Smooth muscle cell (in vitro differentiated cells): ENCODE measurements around the gene ATXN1. TPM values are rescaled to one million over a fixed set of nuclear protein-coding genes. Genes with fewer than 3 reads are reported as not detected.

Experiments used
- DNase-seq: peaks from one replicate; lab custom pipeline; 2025; ENCODE audit not compliant: unreplicated experiment; lab: John Stamatoyannopoulos, UW
- H2AFZ ChIP-seq: fragments of 200-600 bp; sonication (generic); 2 replicates; pipeline ENCODE4 v1.6.0; 2016; ENCODE audit warnings: antibody characterized with exemption, low read depth, mild to moderate bottlenecking
- H3F3A ChIP-seq: fragments of 200-600 bp; sonication (generic); 2 replicates; pipeline ENCODE4 v1.6.0; 2017; ENCODE audit warnings: antibody characterized with exemption, low read depth
- H3K27ac ChIP-seq: fragments of 200-600 bp; sonication (generic); 2 replicates; pipeline ENCODE4 v1.5.1; 2016; ENCODE audit warnings: low read depth, mild to moderate bottlenecking
- H3K27me3 ChIP-seq: fragments of 200-600 bp; sonication (generic); 2 replicates; pipeline ENCODE4 v1.6.1; 2016; ENCODE audit warnings: low read depth, mild to moderate bottlenecking
- H3K36me3 ChIP-seq: fragments of 200-600 bp; sonication (generic); 2 replicates; pipeline ENCODE4 v1.5.1; 2016; ENCODE audit warnings: low read depth
- H3K4me1 ChIP-seq: fragments of 200-600 bp; sonication (generic); 2 replicates; pipeline ENCODE4 v1.5.1; 2016; ENCODE audit warnings: low read depth
- H3K4me2 ChIP-seq: fragments of 200-600 bp; sonication (generic); 2 replicates; pipeline ENCODE4 v1.6.0; 2016; ENCODE audit warnings: mild to moderate bottlenecking
- H3K4me3 ChIP-seq: fragments of 200-600 bp; sonication (generic); 2 replicates; pipeline ENCODE4 v1.5.1; 2016; ENCODE audit warnings: mild to moderate bottlenecking
- H3K79me2 ChIP-seq: fragments of 200-600 bp; sonication (generic); 2 replicates; pipeline ENCODE4 v1.6.0; 2016; ENCODE audit warnings: low read depth, mild to moderate bottlenecking
- H3K9ac ChIP-seq: fragments of 200-600 bp; sonication (generic); 2 replicates; pipeline ENCODE4 v1.6.0; 2016; ENCODE audit warnings: low read depth
- H3K9me3 ChIP-seq: fragments of 200-600 bp; sonication (generic); replicated peaks from 2 replicates; pipeline ENCODE4 v1.5.1; 2016; ENCODE audit warnings: low read depth
- H4K20me1 ChIP-seq: fragments of 200-600 bp; sonication (generic); 2 replicates; pipeline ENCODE4 v1.6.0; 2016; ENCODE audit warnings: low read depth
- CTCF ChIP-seq: fragments of 200-600 bp; sonication (generic); IDR thresholded peaks from 2 replicates; pipeline ENCODE4 v1.5.1; 2017; ENCODE audit warnings: borderline replicate concordance, mild to moderate bottlenecking, antibody characterized with exemption; ENCODE audit not compliant: insufficient read depth, poor library complexity, severe bottlenecking
- WGBS: methylation state at CpG from one replicate; pipeline ENCODE4 v1.1.7; 2016; ENCODE audit warnings: low lambda C conversion rate; 5-methylcytosine and 5-hydroxymethylcytosine counted together
- polyA plus RNA-seq: library from polyadenylated mRNA; unstranded; fragments of >200 nt; fragmentation: Nextera tagmentation; extraction: Ambion mirVana; gene quantifications from 2 replicates; pipeline ENCODE4 v1.2.1, GENCODE V29; 2016
- total RNA-seq: library from RNA; depleted of rRNA; stranded (reverse); fragments of >200 nt; gene quantifications from 2 replicates; pipeline ENCODE4 v1.2.3, GENCODE V29; 2014

Gene ATXN1
- total and polyA plus RNA-seq, 2 experiments from 2014 or later, result 17.9 to 40.6 TPM

- Histone ChIP-seq H3K79me2 (peaks cover 4% of the 10 kb centered on the region), H3F3A (peaks cover 31% of the 10 kb centered on the region), H3K4me1 (peaks cover 5% of the 10 kb centered on the region), H2AFZ (no peak overlapping the region), H3K27ac (peak overlapping the region; percentile 92), H3K4me3 (no peak overlapping the region), H3K4me2 (peak overlapping the region; percentile 55), H3K9ac (peak overlapping the region; percentile 61), H3K36me3 (no peaks in the 10 kb centered on the region), H3K27me3 (no peaks in the 10 kb centered on the region), H3K9me3 (no peaks in the 10 kb centered on the region), H4K20me1 (peaks cover 97% of the 10 kb centered on the region)
- WGBS, result 95% methylated on average over 8 of the region's 8 CpGs
- DNase-seq, result no peak
- no peak for TF ChIP-seq CTCF
Measured at GRCh38 chr6:16318953-16319720, 442.1 kb downstream of the ATXN1 start.

GRCh38 chr6:16318538-16318937, 442.7 kb downstream of the ATXN1 start:
- Histone ChIP-seq H3K4me1 (peaks cover 5% of the 10 kb centered on the region), H3K9ac (peak overlapping the region; percentile 61)
- DNase-seq, result no peak

GRCh38 chr6:16316741-16317251, 444.5 kb downstream of the ATXN1 start:
- H3K36me3 ChIP-seq, result no peaks in the 10 kb centered on the region
- DNase-seq, result no peak

More at GRCh38 chr6:16318538-16318937, 442.7 kb downstream of the ATXN1 start:
- Histone ChIP-seq H3K27me3 (no peaks in the 10 kb centered on the region), H3F3A (peaks cover 29% of the 10 kb centered on the region), H3K36me3 (no peaks in the 10 kb centered on the region), H3K79me2 (peaks cover 6% of the 10 kb centered on the region), H3K4me3 (no peak overlapping the region), H4K20me1 (peaks cover 95% of the 10 kb centered on the region), H3K27ac (peak overlapping the region; percentile 92), H3K4me2 (peak overlapping the region; percentile 55), H3K9me3 (no peaks in the 10 kb centered on the region), H2AFZ (no peak overlapping the region)
- 13% methylated on average over 6 of the region's 6 CpGs for WGBS
- TF ChIP-seq CTCF, result no peak

More at GRCh38 chr6:16316741-16317251, 444.5 kb downstream of the ATXN1 start:
- Histone ChIP-seq H2AFZ (no peak overlapping the region), H3K4me2 (no peak overlapping the region), H3K79me2 (peaks cover 9% of the 10 kb centered on the region), H3K9me3 (no peaks in the 10 kb centered on the region), H3K4me1 (peaks cover 5% of the 10 kb centered on the region), H3K27me3 (no peaks in the 10 kb centered on the region), H3K27ac (peak overlapping the region; percentile 92), H4K20me1 (peaks cover 93% of the 10 kb centered on the region), H3F3A (peaks cover 24% of the 10 kb centered on the region), H3K4me3 (no peak overlapping the region), H3K9ac (no peak overlapping the region)
- WGBS, result 21% methylated on average over 7 of the region's 7 CpGs
- peak; percentile 76 for TF ChIP-seq CTCF
